NCI-H345 (cell line): Measurements from ENCODE around the gene MYL2.

ENCODE experiments used
- DNase-seq: peaks from one replicate; lab custom pipeline; 2025; lab: John Stamatoyannopoulos, UW

Gene MYL2

GRCh38 chr12:110896559-110896958 lies 23.8 kb downstream of the MYL2 start:
- DNase-seq, result no peak

- DNase-seq, result no peak
Measured at GRCh38 chr12:110893956-110894355, 26.4 kb downstream of the MYL2 start.

DNA sequence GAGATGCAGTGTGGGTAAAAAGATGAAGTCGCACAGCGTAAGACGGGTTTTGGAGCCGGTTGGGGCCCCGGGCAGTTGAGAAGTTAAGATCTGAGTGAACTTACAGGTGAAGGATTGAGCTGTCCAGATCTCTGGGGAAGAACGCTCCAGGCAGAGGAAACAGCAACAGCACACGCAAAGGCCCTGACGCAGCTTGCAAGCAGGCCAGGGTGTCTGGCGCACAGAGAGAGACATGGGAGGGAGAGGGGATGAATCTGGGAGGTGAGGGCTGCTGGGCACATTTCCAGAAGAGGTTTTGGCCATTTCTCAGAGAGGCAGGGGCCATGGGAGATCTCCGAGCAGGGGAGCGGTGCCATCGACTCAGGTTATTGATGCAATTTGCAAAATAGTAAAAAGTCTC lies 31.0 kb downstream of the MYL2 start:
- no peak for DNase-seq

DNA sequence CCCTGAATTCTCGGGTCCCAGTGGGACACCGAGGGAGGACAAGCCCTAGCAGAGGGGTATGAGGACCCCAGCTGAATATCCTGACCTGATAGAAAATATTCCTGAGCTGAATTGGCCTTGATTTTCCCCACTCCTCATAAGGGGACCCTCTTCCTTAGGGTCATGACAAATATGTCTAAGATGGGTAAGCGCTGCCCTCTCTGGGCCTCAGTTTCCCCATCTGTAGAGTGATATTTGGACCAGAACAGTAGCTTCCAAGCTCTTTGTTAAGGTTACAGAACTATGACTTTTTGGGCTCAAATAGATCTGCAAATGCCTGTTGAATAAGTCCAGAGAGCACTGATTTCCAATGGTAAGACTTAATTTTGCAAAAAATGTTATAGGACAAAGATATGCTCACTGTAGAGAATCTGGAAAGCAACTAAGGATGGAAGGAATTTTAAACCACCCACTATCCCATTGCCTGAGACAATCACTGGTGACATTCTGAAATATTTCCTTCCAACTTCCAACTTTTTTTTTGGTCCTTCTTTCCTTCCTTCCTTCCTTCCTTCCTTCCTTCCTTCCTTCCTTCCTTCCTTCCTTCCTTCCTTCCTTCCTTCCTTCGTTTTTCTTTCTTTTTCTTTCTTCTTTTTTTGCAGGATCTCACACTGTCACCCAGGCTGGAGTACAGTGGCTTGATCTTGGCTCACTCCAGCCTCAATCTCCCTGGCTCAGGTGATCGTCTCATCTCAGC lies 32.0 kb downstream of the MYL2 start:
- DNase-seq, result no peak

DNA sequence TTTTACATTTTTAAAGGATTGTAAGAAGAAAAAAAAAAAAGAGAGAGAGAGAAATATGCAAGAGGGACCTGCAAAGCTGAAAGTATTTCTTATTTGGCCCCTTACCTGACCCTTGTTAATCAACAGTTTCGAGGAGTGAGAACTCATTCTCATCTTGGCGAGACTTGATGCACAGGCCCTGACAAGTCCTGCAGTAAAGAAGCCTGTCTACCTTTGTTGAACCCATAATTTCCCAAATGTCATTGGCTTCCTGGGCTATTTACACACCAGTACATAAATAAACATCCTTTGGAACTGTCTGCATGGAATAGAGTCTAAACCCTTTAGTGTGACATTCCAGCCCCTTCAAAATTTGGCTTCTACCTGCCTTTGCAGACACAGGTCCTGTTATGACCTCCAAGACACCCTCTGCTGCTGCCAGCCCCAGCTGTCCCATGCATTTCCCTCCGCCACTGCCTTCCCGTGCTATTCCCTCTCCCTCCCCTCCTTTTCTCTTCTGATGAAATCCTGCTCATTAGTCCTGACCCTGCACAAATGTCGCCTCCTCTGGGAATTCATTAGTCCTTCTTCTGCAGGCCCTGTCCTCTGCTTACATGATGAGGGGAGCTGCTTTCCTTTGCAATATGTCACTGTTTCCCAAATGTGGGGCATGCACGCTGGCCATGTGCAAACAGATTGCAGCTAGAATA lies 35.1 kb downstream of the MYL2 start:
- no peak for DNase-seq

DNA sequence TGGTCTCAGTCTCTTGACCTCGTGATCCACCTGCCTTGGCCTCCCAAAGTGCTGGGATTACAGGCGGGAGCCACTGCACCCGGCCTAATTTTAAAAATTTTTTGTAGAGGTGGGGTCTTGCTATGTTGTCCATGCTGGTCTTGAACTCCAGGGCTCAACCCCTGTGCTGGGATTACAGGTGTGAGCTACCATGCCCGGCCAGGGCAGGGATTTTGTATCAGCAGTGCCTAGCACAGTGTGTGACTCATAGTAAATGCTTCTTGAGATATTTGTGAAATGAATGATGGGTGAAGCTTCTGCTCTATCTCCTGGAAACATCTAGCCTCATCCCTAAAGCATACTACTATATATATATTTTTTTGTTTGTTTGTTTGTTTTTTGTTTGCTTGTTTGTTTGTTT lies 37.1 kb downstream of the MYL2 start:
- DNase-seq, result no peak

DNA sequence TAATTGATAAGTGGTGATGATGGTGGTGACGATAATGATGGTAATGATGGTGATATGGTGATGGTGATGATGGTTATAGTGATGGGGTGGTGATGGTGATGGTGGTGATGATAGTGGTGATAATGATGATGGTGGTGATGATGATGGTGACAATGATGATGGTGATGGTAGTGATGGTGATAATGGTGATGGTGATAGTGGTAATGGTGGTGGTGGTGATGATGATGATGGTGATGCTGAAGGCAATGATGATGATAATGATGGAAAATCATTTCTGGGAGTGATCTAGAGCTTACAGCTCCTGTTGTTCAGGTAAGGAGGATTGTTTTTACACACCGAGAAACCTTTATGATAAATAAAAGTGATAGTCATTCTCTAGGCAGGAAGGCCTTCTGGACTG lies 39.7 kb downstream of the MYL2 start:
- DNase-seq, result no peak

DNA sequence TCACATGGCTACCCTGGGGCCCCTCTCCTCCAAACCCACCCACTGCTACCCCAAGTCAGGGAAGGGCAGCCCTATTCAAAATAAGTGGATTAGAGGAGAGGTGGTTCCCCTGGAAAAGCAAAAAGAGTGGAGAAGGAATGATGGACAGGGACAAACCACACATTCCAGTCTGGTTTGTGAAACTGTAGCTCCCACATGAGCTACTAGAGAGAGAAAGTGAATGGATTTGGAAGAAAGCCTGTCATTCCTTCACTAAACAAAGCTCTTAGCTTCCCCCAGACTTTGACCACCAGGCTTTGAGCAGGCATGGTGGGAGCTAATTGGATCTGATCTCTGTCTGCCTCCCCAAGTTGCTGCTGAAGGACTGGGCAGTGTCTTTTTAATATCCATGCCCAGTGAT lies 45.6 kb downstream of the MYL2 start:
- DNase-seq, result no peak

GRCh38 chr12:110874351-110874750 lies 46.0 kb downstream of the MYL2 start:
- no peak for DNase-seq

DNA sequence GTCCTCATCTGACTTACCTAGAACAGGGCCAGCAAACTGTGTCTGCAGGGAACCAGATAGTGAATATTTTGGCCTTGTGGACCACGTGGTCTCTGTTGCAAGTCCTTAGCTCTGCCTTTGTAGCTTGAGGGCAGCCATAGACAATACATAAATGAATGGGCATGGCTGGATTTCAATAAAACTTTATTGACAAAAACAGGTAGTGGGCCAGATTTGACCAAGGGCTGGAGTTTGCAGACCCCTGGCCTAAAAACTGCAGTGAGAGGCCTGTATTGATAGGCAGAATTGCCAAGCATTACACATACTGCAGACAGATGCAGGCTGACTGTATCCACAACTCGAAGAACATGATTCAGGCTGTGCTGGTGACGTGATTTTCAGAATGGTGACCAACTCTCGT lies 48.3 kb downstream of the MYL2 start:
- no peak for DNase-seq

DNA sequence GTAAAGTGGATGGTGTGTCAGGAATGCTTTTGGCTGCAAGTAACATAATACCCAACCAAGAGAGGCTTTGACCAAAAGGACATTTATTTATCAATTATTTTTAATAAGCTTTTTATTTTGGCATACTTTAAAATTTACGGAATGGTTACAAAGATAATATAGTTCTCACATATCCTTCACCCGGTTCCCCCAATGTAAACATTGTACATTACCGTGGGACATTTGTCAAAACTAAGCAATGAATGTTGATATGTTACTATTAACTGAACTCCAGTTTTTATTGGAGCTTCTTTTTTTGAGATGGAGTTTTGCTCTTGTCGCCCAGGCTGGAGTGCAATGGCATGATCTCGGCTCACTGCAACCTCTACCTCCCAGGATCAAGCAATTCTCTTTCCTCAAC lies 50.6 kb downstream of the MYL2 start:
- DNase-seq, result no peak

- DNase-seq, result no peak
Measured at GRCh38 chr12:110869026-110869425, 51.4 kb downstream of the MYL2 start.

GRCh38 chr12:110865521-110865920 lies 54.9 kb downstream of the MYL2 start:
- no peak for DNase-seq

- no peak for DNase-seq
Measured at GRCh38 chr12:110863161-110863560, 57.2 kb downstream of the MYL2 start.

DNA sequence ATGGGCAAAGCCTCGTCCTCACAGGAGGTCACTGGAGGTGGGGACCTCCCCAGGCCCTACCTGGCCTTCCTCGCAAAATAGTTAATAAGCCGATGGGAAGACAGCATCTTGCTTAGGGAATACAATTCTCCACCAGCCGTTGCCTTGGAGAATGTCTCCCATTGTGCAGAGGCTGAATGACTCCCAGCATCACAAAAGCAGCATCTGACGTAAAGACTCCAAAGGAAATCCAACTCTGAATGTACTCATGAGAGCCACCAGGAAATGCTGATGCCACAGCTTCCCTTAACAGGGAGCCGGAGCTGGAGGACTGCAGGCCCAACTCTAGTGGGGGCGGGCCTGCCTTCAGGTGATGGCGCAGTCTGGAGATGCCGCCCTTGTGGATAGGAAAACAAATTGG lies 58.0 kb downstream of the MYL2 start:
- no peak for DNase-seq

GRCh38 chr12:110861729-110862128 lies 58.6 kb downstream of the MYL2 start:
- no peak for DNase-seq
